ENCODE measurements around the gene EHD4.
A peak's percentile ranks its signal among the peaks of the same experiment; 100 is the strongest.

Gene EHD4

DNA sequence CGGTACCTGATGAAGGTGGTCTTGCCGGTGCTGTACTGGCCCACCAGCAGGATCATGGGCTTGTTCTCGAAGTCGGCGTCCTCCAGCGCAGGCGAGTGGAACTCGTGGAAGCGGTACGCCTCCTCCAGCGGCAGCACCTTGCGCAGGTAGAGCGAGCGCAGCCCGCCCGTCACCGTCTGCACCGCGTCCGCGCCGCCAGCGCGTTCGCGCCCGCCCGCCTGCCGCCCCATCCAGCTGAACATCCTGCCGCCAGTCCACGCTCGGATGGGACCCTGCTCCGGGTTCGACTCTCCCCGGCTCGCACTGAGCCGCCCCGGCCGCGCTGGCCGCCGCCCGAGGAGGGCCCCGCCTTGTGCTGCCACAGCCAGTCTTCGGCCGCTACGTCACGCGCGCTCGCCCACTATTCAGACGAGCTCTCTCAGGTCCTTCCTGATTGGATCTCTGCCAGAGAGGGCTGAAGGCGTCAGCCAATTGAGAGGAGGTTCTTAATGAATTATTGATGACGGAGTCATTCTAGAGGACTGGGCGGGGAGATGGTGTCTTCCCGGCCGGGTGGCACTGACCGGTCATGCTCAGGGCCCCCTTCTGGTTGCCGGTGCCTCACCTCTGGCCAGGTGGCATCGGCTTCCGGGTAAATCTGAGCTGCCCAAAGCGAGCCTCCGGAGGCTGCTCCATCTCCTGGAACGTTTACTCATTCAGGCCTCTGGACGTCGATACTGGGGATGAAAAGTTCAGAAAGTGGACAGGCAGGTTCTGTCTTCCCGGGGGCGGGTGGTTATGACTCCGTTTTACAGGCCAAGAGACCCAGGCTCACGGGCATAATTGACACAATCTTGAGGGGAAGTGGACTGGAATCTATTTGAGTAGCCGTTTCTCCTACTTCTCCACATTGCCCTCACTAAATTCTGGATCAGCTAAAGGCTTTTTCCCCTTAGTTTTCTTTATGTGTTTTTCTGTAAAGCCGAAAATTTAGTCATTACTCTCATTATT lies at the start of gene EHD4:
TSS of gene EHD4 (minus strand) at position 305 of the 990 bp plus-strand sequence. CDS start at position 242, 63 bp downstream.
- peak; percentile 99 for DNase-seq

DNA sequence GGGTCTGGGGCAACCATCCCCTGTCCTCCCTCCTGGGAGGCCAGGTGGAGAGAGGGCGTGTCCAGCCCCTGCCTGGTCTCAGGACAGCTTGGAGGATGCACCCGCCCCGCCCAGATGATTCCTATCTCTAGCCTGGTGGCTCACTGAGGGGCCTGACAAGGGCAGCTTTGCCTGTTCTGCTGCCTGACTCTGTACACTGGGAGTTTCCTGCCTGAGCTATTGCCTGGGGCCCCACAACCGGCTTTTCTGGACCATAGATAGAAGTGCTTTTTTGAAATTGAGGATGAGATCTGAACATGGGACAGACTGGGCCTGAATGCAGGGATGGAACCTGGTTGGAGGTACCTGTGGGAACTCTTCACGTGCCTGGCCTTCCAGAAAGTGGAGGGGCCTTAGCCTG lies 49.2 kb upstream of the EHD4 start:
- DNase-seq: no peak

DNA sequence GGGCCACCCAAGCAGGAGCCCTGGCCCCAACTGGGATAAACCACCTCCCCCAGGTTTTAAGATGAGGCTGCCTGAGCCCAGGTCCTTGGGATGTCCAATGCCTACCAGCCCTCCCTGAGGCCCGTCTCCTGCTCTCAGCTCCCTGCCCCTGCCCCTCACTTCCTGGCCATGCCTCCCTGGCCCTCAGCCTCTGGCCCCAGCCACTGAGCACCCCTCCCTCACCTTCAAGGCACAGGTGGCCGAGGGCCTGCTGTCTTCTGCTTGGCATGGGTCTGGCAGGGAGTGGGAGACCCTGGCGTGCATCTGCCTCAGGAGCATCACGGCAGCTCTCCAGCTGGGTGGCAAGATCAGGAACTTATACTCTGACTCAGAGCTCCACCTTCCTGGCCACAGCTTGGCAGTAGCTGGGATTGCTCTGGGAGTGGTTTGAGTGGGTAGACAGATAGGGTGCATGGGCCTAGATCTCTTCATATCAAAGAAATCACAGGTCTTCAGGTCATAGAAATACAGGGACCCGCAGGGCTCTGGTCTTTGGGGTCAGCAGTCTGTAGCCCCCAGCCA lies 48.4 kb upstream of the EHD4 start, which contains the start of gene PLA2G4E:
TSS of gene PLA2G4E (minus strand) at position 330 of the 561 bp plus-strand sequence. CDS start at position 318, 12 bp downstream.
- DNase-seq: no peak

DNA sequence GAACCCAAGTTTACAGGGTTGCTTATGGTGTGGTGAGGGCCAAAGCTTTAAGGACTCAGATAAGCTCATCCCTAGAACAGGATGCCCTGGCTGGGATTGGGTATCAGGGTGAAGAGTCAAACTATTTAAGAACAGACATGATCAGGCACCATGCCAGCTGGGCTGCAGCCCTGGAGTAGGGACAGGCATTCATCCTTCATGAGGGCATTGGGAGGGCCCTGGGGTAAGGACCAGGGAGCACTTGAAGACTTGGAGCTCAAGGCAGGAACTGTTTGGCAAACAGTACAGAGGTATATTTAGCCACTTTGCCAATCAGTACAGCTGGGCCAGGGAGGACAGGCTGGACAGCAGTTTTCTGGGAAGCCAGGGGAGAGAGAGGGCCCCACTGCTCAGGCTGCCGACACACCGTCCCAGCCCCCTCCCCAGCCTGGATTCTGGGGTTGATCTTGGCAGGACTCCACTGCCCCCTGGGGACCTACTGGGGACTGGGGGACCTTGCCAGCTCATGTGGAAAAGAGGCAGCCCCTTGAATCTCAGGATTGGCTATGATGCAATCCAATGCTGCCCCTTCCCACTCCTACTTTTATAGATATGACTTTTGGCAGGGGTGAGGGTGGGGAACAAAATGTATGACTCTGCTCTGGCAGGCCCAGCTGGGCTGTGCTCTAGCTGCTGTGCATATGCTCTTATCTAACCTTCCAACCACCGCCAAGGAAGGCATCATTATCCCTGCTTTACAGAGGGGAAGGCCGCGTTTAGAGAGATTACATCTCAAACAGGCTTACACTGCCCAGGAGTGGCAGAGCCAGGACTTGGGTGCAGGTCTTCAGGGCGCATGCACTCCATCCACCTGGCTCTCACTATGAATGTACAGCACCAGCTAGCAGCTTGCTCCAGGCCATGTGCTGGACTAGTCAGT lies 46.2 kb upstream of the EHD4 start:
- DNase-seq: no peak

DNA sequence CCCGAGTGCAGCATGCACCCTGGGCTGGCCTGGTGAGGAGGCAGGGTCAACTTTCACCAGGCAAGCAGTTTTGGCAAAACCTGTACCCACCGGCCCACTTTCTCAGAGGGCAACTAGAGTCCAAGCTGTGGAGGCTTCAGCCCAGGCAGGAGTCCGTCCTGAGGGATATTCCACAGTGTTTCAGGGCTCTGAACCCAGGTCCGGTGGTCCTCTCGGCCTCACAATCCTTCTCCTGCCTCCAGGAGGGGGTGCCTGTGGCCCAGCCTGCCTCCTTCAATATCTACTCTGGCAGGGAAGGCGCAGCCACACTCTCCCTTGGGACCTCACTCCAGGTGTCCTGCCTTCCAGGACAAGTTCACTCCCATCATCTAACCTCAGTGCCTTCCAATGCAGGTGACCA lies 44.6 kb upstream of the EHD4 start:
- no peak for DNase-seq

DNA sequence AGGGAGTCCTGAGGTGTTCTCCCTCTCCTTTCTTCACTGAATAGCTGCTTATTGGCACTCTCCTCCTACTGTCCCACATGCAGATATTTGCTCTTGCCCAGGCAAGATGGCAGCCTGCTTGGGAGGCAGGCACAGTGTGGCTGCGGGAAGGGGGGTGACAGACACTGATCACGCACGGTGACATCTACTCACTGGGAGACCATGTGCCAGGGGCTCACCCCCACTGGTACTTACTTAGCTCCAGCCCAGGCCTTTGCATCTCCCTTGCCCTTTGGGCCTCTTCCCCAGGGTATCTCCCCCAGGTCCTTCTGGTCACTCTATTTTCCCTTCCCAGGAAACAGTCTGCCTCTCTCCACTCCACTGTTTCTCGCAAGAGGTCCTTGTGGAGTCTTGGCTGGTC lies 42.0 kb upstream of the EHD4 start:
- DNase-seq: no peak

DNA sequence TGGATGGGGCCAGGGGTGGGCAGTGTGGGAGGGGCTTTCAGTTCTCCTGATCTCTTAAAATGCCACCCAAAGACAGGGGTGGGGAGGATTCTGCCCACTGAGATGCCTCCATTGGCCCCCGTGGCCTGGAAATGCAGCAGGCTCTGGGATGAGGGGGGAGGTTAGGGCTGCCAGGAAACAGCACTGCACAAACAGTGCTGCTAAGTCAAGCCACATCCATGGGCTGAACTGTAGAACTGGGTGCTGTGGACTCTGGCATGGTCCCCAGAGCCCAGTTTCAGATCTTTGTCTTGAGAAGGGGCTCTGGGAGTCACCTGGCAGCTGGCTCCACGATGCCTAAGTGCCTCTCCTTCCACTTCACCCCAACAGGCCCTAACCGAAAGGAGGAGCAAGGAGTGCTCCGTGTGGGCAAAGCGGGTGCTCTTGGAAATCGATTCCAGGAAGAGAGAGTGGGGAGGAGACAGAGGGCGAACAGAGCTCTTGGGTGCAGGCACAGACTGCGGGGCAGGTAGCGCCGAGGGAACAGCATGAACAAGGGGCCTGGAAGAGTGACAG lies 40.6 kb upstream of the EHD4 start:
- DNase-seq: no peak

DNA sequence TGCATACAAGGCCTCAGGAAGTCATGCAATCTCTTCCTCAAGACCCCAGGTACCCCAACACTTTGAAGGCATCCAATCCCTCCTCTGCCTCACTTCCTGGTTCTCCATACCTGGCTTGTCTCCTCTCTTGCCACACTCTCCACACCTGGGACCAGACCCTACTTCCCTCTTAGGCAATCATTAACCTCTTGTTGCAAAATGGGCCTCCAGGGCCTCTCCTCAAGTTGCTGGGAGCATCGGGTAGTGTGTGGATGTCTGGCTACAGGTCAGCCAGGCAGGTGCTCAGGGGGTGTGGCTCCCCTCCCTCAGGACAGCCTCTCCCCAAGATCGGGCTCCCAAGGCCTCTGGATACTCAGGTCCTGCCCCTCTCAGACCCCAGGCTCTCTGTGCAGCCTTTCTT lies 39.9 kb upstream of the EHD4 start:
- DNase-seq: no peak

DNA sequence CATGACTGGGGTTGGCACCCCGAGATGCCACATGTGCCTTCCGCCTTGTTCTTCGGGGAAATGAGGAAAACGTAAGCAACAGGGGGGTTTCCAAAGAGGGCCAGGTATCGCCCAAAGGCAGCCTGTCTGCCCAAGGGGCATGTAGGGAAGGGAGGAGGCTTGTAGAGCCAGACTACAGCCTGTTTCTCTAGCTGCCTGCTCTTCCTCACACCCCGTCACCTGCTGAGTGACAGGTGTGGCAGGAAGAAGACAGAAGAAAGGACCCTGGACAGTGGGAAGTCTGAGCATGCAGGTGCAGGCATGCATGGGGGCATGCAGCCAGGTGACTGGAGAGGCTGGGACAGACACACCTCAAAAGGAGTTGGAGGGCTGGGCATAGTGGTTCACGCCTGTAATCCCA lies 38.7 kb upstream of the EHD4 start:
- DNase-seq: no peak

DNA sequence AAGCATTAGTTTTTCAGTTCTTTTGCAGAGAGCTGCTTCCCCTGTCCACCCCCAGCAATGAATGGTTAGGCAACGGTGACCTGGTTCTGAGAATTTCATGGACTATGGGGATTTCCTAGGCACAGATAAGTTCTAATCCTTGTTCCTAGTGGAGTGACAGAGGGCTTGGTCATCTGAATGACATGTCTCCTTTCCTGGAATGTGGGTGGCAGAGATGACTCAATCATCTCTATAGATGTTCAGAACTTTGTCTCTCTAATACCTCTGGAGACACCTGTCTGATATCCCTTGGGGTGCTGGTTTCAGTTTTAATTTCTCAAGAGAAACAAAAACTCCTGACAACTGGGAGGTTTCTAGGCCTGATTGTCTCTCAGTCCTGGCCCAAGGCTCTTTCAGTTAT lies 38.1 kb upstream of the EHD4 start:
- no peak for DNase-seq

DNA sequence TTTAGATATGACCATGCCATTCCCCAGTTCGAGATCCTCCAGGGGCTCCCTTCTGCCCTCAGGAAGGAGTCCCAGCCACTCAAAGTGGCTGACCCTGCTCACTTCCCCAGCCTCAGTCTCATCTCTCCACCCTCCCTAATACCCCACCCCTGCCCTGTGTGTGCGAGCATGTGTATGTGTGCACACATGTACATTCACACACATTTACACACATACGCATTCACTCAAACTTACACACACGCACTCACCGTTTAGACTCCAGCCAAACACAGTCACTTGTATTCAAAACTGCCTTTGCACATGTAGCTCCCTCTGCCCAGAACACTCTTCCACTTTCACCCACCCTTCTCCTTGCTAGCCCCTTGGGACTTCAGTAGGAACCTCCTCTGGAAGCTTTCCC lies 37.1 kb upstream of the EHD4 start:
- no peak for DNase-seq

DNA sequence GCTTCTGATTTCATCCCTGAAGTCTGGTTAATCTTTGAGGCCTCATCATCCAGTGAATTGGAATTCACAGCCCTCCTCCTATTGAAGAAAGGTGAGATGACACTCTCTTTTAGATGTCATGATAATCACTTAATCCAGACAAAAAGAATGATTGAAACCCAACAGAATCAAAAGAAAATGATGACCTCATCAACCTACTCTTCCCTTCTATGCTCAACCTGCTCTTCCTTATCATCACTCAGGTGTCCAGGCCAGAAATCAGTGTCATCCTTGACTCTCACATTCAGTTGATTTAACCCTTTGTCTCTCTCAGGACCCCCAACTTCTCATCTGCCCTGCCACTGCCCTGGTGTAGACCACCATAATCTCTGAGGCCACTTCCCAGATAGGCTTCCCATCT lies 36.7 kb upstream of the EHD4 start:
- DNase-seq: no peak

DNA sequence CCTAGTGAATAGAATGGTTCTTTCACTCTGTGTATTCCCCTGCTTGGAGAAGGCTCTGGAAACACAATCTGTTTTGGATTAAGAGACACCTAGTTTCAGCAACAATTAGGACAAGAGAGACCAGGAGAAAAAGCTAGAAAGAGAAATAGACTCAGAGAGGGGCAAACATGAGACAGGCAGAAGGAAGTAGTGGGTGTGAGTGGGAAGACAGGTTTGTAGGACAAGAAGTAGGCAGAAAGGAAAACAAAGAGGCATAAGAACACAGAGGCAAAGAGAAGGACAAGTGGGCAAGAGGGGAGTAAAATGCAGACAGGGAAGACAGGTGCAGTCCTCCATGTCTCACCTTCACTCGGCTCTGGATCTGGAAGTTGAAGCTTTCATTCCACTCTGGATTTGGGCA lies 35.0 kb upstream of the EHD4 start:
- DNase-seq: no peak

DNA sequence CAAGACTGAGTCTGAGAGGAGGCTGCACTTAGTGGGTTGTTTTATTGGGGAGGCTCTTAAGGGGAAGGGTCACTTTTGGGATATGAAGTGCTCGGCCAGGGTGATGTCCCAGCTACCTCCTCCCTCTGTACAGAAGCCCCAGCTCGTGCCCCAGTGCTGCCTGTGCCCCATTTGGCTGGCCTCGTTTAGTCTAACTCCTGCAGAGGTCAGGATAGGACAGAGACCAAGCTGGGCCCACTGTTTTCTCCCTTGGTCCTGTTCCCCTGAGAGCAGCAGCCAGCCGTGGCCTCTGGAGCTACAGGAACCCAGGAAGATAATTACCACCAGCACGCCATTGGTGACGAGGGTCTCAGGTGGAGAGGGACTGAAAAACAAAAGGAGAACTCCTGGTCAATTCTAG lies 30.0 kb upstream of the EHD4 start:
- no peak for DNase-seq

DNA sequence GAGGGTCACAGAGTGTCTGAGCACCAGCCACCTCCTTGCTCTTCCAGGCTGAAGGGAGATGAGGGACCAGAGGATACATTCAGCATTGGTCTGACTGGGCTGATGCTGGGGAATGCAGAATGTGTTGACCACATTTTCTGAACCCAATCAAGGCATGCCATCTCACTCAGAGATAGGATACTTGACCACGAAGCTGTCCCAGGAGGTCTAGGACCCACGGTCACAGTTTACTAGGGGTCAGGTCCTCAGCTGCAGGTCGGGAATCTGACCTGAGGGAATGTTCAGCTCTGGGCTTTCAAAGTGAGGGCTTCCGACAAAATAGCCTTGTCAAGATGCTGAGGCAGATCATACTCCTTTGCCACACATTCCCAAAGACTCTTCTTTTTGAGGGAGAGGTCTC lies 28.9 kb upstream of the EHD4 start:
- DNase-seq: no peak

DNA sequence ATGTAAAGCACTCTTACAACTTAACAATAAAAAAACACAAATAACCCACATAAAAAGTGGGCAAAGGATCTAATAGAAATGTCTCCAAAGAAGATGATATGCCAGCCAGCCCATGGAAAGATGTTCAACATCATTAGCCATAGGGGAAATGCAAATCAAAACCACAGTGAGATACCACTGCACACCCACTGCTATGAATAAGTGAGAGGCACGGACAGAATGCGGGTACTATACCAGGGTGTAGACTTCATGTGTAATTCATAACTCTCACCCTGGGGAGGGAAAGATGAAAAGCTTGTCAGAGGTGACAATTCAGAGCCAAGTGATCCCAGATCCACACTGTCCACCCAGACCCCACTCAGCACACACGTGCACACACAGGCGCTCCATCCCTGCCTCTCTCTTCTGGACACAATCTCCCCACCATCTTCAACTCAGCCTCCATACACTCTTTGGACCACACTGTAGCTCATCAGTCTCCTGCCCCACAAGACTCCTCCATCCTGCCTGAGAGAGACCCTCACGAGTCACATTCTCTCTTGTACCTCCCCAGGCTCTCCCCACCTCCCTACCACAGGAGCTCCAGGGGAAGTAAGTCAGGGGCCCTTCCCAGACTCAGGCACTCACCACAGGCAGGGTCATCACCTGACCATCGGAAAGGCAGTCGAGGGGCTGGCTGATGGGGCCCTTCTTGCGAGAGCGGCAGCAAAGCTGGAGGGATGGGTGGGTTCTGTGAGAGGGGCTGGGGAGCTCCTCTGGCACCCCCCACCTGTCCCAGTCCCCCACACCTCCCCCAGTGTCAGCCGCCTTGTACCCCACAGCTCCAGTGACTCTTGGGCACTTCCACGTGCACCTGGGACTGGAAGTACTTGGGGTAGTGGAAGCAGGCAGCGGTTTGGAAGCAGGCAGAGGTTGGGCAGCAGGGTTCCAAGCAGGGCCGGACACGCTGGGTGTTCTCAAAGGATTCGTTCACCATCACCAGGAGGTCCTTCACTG lies 27.2 kb upstream of the EHD4 start:
- DNase-seq: no peak

DNA sequence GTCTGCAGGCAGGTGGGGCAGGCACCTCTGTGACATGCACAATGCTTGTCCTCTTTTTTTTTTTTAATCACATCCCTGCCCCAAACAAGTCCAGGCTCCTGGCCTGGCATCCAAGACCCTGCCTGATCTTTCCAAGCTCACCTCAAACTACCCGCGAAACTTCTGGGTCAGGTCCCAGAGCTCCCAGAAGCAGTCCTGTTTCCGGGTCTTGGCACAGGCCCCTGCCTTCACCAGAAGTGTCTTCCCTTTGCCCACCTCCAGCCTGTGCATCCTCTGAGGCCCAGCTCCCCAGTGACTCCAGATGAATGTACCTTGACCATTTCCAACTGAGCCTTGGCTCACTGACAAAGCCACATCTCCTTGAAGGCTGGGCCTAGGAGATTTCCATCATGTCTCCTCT lies 25.5 kb upstream of the EHD4 start:
- DNase-seq: no peak

DNA sequence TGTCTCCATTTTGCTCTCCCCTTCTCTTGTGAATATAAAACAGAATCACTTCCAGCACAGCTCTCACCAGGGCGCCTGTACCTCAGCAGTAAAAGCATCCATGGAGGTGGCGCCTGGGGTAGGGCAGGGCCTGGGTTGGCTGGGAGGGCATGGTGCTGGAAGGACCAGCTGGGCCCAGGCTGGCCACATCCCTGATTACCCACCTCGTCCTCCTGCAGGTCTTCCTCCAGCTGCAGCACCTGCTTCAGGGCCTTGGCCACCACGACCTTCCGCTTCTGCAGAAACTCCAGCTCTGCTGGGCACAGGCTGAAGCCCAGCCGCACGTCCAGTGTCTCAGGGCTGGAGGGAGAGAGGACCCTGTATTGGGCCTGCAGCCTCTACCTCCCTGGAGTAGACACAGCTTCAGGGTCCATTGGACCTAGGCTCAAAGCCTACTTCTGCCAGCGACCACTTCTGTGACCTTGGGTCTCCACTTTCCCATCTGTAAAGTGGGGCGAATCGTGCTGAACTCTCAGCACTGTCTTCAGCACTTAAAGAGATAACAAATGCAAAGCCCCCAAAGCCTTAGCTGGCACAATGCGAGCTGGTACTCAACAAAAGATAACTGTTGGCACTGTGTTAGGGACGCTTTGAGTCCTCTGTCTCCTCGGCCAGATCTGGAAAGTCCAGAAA lies 24.7 kb upstream of the EHD4 start:
- no peak for DNase-seq

DNA sequence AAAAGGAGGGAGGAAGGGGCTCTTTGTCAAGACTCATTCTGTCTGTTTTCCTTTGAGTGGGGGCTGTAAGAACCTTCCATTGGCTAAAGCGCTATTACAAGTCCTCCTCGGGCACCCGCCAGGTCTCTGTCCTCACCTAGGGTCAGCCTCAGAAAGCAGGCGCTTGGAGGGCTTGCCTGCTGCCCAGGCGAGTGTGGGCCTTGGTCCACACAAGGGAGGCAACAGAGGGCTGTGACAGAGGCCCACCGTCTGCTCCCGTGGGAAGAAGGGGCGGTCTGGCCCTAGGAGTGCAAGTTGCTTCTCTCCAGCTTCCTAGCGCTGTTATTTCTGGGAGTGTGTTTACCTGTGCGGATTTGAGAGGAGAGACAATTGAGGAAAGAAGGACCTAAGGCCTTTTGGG lies 24.0 kb upstream of the EHD4 start:
- no peak for DNase-seq

DNA sequence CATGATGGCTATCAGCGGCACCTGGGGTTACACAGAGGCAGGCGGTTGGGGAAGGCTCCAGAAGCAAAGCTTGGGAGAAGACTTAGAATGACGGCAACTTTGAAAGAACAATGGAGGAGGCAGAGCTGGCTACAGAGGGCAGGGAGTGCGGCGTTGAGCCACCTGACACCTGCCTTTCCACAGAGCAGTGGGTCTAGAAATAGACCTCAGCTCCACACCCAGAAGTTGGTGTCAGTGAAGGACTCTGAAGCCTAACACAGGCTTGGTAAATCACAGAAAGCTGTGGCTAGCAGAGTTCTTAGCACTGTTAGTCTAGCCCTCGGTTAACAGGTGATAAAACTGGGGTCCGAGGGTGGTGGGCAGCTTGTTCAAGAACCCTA lies 23.1 kb upstream of the EHD4 start:
- DNase-seq: no peak

Measured in NCI-H1436 (cell line).